Right lung (tissue), 5 donors: ENCODE measurements around the gene SLC35C1. TPM values are rescaled to one million over a fixed set of nuclear protein-coding genes. Genes with fewer than 3 reads are reported as not detected.
A peak's percentile ranks its signal among the peaks of the same experiment; 100 is the strongest.
"Not testable (repeated sequence)": the region's sequence is repeated elsewhere in the genome, so short reads cannot be mapped to it uniquely, and the experiment has no call there.

Source experiments
- DNase-seq, 2 donors: peaks; one replicate each; pipeline ENCODE4 v3.0.0-alpha.2; 2013
- polyA plus RNA-seq, 5 donors: library from polyadenylated mRNA; unstranded; fragments of 120-200 nt; gene quantifications; one replicate each; pipeline versions ENCODE4 v1.2.1 to v1.2.3, GENCODE V29; 2013; ENCODE audit warnings: inconsistent platforms in 1 of 5, low replicate concordance in 1 of 5; ENCODE audit not compliant: insufficient read length in 5 of 5, insufficient read depth in 1 of 5

The SLC35C1 gene
- polyA plus RNA-seq, 5 donors: 5.9 to 8.8 (median 6.9) TPM

- DNase-seq: no peak
These were observed 26.6 kb upstream of the SLC35C1 start for GRCh38 chr11:45778341-45778740.

GRCh38 chr11:45779602-45780001, 25.3 kb upstream of the SLC35C1 start:
- DNase-seq: no peak

- no peak for DNase-seq
These were observed 18.7 kb upstream of the SLC35C1 start for GRCh38 chr11:45786272-45786671.

- DNase-seq: no peak
These were observed 16.1 kb upstream of the SLC35C1 start for GRCh38 chr11:45788887-45789286.

GRCh38 chr11:45791524-45791923, 13.4 kb upstream of the SLC35C1 start:
- DNase-seq: no peak

GRCh38 chr11:45794169-45794568, 10.8 kb upstream of the SLC35C1 start:
- DNase-seq: no peak

- DNase-seq: no peak
These were observed 9.6 kb upstream of the SLC35C1 start for GRCh38 chr11:45795379-45795778.

GRCh38 chr11:45796461-45796861, 8.5 kb upstream of the SLC35C1 start:
- no peak for DNase-seq

GRCh38 chr11:45798793-45799441, 6.0 kb upstream of the SLC35C1 start:
- DNase-seq: no peak

GRCh38 chr11:45799562-45799961, 5.4 kb upstream of the SLC35C1 start:
- DNase-seq: no peak

- no peak for DNase-seq
These were observed 4.7 kb upstream of the SLC35C1 start for GRCh38 chr11:45800261-45800660.

- no peak for DNase-seq
These were observed 3.1 kb upstream of the SLC35C1 start for GRCh38 chr11:45801723-45802315.

- DNase-seq: no peak
These were observed 2.2 kb upstream of the SLC35C1 start for GRCh38 chr11:45802531-45803317.

GRCh38 chr11:45803971-45804760, 783 bp upstream of the SLC35C1 start:
- DNase-seq: peak; percentile 63 to 73

GRCh38 chr11:45805305-45806071, 539 bp downstream of the SLC35C1 start:
- DNase-seq: peak; percentile 21 to 31

- DNase-seq: no peak
These were observed 1.4 kb downstream of the SLC35C1 start for GRCh38 chr11:45806072-45806933.

GRCh38 chr11:45806937-45807791, 2.2 kb downstream of the SLC35C1 start:
- no peak for DNase-seq

- no peak for DNase-seq
These were observed 2.9 kb downstream of the SLC35C1 start for GRCh38 chr11:45807792-45808238.

GRCh38 chr11:45808427-45808826, 3.5 kb downstream of the SLC35C1 start:
- DNase-seq: not testable (repeated sequence)
